Renal cortex interstitium (tissue), 11 donors: ENCODE measurements around the gene VSIG1. TPM values are rescaled to one million over a fixed set of nuclear protein-coding genes. Genes with fewer than 3 reads are reported as not detected.

Source experiments
- DNase-seq, 11 donors: peaks; one replicate each; pipeline ENCODE4 v3.0.0-alpha.2; 2013; ENCODE audit warnings: low read depth in 9 of 11, low spot score in 4 of 11; ENCODE audit errors: extremely low read depth in 1 of 11
- polyA plus RNA-seq, 3 donors: library from polyadenylated mRNA; unstranded; fragments of 120-200 nt; gene quantifications; one replicate each; pipeline ENCODE4 v1.2.1, GENCODE V29; 2013; ENCODE audit not compliant: insufficient read length in 3 of 3

VSIG1 gene
- polyA plus RNA-seq, 3 donors = 0.59 to 1.4 (median 0.69) TPM

GRCh38 chrX:108053218-108053617, 8.4 kb downstream of the VSIG1 start:
- DNase-seq = no peak

DNA sequence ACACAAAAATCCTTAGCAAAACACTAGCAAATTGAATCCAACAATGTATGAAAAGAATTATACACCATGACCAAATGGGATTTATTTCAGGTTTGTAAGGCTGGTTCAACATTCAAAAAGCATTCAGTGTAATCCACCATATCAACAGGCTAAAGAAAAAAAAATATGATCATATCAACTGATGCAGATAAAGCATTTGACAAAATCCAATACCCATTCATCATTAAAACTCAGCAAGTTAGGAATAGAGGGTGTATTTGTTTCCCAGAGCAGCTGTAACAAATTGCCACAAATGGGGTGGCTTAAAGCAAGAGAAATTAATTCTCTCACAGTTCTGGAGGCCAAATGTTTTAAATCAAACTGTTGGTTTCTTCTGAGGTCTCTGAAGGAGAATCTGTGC, 10.7 kb downstream of the VSIG1 start:
- no peak for DNase-seq

GRCh38 chrX:108059801-108060200, 14.9 kb downstream of the VSIG1 start:
- no peak for DNase-seq

- DNase-seq = no peak
Observed at GRCh38 chrX:108064001-108064400, 19.1 kb downstream of the VSIG1 start.

- DNase-seq = no peak
Observed at GRCh38 chrX:108064613-108065012, 19.7 kb downstream of the VSIG1 start.

DNA sequence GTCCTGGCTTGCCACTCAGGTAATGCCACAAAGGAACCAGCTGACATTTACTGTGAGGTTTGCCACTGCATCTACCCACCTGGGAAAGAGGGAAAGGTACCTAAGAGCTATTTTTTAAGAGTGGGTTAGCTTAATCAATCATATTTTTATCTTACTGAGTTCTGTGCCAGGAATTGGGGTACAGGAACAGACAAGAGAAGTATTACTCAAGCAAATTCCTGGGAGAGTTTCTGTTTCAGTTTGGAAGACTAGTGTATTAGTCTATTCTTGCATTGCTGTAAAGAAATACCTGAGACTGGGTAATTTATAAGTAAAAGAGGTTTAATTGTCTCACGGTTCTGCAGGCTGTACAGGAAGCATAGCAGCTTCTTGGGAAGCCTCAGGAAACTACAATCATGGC, 23.3 kb downstream of the VSIG1 start:
- DNase-seq = no peak

- DNase-seq = no peak
Observed at GRCh38 chrX:108070891-108071290, 26.0 kb downstream of the VSIG1 start.

- DNase-seq = no peak
Observed at GRCh38 chrX:108071578-108071977, 26.7 kb downstream of the VSIG1 start.

GRCh38 chrX:108072746-108073145, 27.9 kb downstream of the VSIG1 start:
- no peak for DNase-seq

DNA sequence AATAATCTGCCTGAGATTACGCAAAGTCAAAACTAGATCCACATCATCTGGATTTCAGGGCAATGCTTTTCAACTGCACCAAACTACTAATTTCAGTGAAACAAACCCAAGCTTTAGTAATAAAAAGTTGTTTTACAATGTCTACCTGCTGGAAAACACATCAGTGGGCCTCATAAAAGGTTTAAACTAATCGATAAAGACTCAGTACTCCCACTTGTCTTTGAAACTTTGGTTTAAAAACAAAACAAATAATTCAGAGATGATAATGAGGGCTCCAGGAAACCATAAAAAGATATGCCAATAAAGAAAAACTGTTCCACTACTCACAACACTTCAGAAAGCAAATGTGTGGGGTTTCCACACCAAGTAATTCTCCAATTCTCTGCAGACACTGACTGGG, 36.2 kb downstream of the VSIG1 start:
- DNase-seq = no peak

- DNase-seq = no peak
Observed at GRCh38 chrX:108087792-108088191, 42.9 kb downstream of the VSIG1 start.

GRCh38 chrX:108088511-108088910, 43.6 kb downstream of the VSIG1 start:
- no peak for DNase-seq

- DNase-seq = peak in 7 of 11 donors; percentile 1 to 21 (median 4)
Observed at GRCh38 chrX:108090491-108091263, 45.8 kb downstream of the VSIG1 start.

GRCh38 chrX:108091264-108091877, 46.5 kb downstream of the VSIG1 start, which contains the start of the genes ATG4A and PSMD10:
Gene ATG4A (plus strand): TSS chrX:108091778. CDS start chrX:108091827, 49 bp downstream.
Gene PSMD10 (minus strand): TSS chrX:108091542. CDS start chrX:108091520, 22 bp downstream.
- DNase-seq = peak; percentile 74 to 95 (median 90)

DNA sequence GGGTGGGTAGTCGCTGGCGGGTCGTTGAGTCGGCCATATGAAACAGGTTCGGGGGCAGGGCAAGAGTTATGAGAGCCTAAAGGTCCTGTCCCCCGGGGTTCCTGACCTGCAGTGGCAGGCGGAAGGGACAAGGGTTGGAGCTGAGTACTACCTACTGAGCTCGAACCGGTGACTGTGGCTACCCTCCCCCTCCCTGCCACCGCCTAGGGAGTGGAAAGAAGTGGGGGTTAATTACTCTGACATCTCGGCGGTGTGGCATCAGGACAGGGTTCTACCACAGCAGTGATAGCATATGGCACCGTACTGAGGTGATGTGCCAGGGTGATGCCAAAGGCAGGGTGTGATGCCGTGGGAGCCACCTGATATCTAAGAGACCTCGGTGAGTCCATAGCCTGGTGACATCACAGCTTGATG, 47.0 kb downstream of the VSIG1 start:
- DNase-seq = peak in 4 of 11 donors; percentile 0 to 5 (median 2)

- DNase-seq = no peak
Observed at GRCh38 chrX:108097380-108097779, 52.5 kb downstream of the VSIG1 start.

GRCh38 chrX:108105473-108105872, 60.6 kb downstream of the VSIG1 start:
- no peak for DNase-seq

DNA sequence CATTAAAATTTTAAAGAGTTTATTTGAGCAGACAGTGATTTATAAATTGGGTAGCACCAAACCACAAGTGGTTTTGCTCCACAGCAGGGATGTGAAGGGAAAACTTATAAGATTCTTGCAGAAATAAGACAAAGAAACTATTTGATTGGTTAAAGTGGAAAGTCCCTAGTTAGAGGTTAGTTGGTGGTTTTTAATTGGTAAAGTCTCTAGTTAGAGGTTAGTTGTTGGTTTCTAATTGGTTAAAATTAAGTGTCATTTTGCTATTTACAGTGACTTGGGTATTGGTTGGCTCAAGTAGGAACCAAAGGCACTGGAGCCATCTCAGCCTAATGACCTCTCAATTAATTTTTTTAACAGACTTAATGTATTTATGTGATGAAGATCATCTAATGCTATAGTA, 69.7 kb downstream of the VSIG1 start:
- DNase-seq = no peak

DNA sequence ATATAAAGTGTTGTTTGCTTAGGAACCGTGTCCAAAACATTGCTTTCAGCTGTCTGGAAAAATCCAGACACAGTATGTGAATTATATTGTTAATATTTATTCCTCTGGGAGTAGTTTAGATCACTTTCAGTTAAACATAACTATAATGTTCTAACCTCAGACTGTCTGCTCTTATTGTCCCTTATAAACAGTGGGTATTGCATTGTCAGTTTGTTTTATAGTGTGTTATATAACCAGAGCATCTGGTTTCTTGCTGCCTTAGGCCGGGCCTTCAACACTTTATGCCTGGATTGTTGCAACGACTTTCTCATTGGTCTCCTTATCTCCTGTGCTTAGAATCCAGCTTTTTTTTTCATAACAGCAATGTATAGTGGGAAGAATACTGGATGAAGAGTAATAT, 73.1 kb downstream of the VSIG1 start:
- peak in 1 of 11 donors; percentile 5 for DNase-seq

- DNase-seq = no peak
Observed at GRCh38 chrX:108121291-108121690, 76.4 kb downstream of the VSIG1 start.

DNA sequence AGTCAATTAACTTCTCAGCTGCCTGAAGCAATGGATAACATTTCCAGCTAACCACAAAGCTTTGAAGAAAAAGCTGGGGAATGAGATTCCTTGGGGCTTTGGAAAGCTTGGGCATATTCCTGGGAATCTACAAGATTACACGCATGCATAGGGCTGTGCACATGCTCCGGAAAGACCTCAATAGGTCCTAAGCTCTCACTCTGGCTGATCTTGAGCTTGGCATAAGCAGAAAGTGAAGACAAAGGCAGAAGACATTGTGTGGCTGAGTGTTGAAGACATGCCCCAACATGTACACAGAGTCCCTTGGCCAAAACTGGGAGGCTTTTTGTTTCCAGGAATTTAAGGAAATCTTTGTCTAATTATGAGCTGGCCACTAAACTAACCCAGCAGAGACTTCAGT, 77.9 kb downstream of the VSIG1 start:
- DNase-seq = no peak
